HepG2 (cell line): ENCODE results near the gene RSPRY1. TPM values are rescaled to one million over a fixed set of nuclear protein-coding genes. Genes with fewer than 3 reads are reported as not detected.

Experiments
- BRD4 ChIP-seq: sonication (generic); formaldehyde crosslinking; IDR thresholded peaks from 2 replicates; pipeline ENCODE4 v1.4.0; 2020; ENCODE audit warnings: missing genetic modification reagents
- CC2D1A ChIP-seq: sonication (generic); formaldehyde crosslinking; IDR thresholded peaks from 2 replicates; pipeline ENCODE4 v1.8.1; 2023; ENCODE audit warnings: mild to moderate bottlenecking, missing genetic modification reagents
- CEBPB ChIP-seq: IDR thresholded peaks from 2 replicates; pipeline ENCODE4 v1.6.1; 2011; ENCODE audit warnings: low read depth, low read length, improper control_type of control experiment, borderline replicate concordance
- ELF4 ChIP-seq: sonication (generic); formaldehyde crosslinking; IDR thresholded peaks from 2 replicates; pipeline ENCODE4 v1.5.0; 2020; ENCODE audit warnings: missing genetic modification reagents, mild to moderate bottlenecking, moderate library complexity, borderline replicate concordance
- HIVEP1 ChIP-seq: sonication (generic); formaldehyde crosslinking; IDR thresholded peaks from 2 replicates; pipeline ENCODE4 v1.4.0; 2020; ENCODE audit warnings: mild to moderate bottlenecking, missing genetic modification reagents
- HNRNPL ChIP-seq: fragments of 200-400 bp; formaldehyde crosslinking; IDR thresholded peaks from 2 replicates; pipeline ENCODE4 v1.6.1; 2017; ENCODE audit warnings: mild to moderate bottlenecking, low read depth, low read length
- IKZF4 ChIP-seq: sonication (generic); formaldehyde crosslinking; IDR thresholded peaks from 2 replicates; pipeline ENCODE4 v1.5.1; 2020; ENCODE audit warnings: borderline replicate concordance, mild to moderate bottlenecking, low read depth, missing genetic modification reagents; ENCODE audit errors: not compliant biosample characterization
- JUND ChIP-seq: sonication (generic); formaldehyde crosslinking; IDR thresholded peaks from 2 replicates; pipeline ENCODE4 v1.8.0; 2022; ENCODE audit warnings: mild to moderate bottlenecking, missing genetic modification reagents
- NCOA2 ChIP-seq: sonication (generic); formaldehyde crosslinking; IDR thresholded peaks from 2 replicates; pipeline ENCODE4 v1.8.0; 2022; ENCODE audit warnings: inconsistent platforms
- NFE2L2 ChIP-seq: fragments of 150-350 bp; IDR thresholded peaks from 2 replicates; pipeline ENCODE4 v1.6.1; 2014; ENCODE audit warnings: low read length
- PRDM15 ChIP-seq: sonication (generic); formaldehyde crosslinking; IDR thresholded peaks from 2 replicates; pipeline ENCODE4 v1.4.0; 2020; ENCODE audit warnings: missing genetic modification reagents
- SMAD3 ChIP-seq: sonication (generic); formaldehyde crosslinking; IDR thresholded peaks from 2 replicates; pipeline ENCODE4 v1.4.0; 2020; ENCODE audit warnings: missing genetic modification reagents
- TBX3 ChIP-seq: fragments of 450-650 bp; IDR thresholded peaks from 2 replicates; pipeline ENCODE4 v1.6.1; 2017; ENCODE audit warnings: antibody characterized with exemption, mild to moderate bottlenecking, inconsistent platforms, borderline replicate concordance
- ZKSCAN8 ChIP-seq: IDR thresholded peaks from 2 replicates; pipeline ENCODE4 v1.6.1; 2016; ENCODE audit warnings: borderline replicate concordance, missing genetic modification reagents, missing compliant biosample characterization
- ZNF160 ChIP-seq: sonication (generic); formaldehyde crosslinking; IDR thresholded peaks from 2 replicates; pipeline ENCODE4 v1.8.0; 2022; ENCODE audit warnings: mild to moderate bottlenecking, inconsistent platforms, missing genetic modification reagents
- ZNF781 ChIP-seq: sonication (generic); formaldehyde crosslinking; IDR thresholded peaks from 2 replicates; pipeline ENCODE4 v1.5.1; 2020; ENCODE audit warnings: borderline replicate concordance, mild to moderate bottlenecking, missing genetic modification reagents; ENCODE audit errors: not compliant biosample characterization
- ZSCAN20 ChIP-seq: sonication (generic); formaldehyde crosslinking; IDR thresholded peaks from 2 replicates; pipeline ENCODE4 v1.4.0; 2020; ENCODE audit warnings: missing genetic modification reagents, mild to moderate bottlenecking, borderline replicate concordance
- polyA plus RNA-seq, 8 experiments: library from polyadenylated mRNA; depleted of rRNA in 3 of 8; stranded (reverse) in 7 of 8; unstranded in 1 of 8; fragments of >200 nt; fragmentation: Illumina TruSeq in 4 of 8; extraction: Trizol in 4 of 8; gene quantifications; 2 replicates each; pipeline versions ENCODE4 v1.2.1 to v1.2.3, GENCODE V29; 2011 to 2016; ENCODE audit warnings: low read depth in 4 of 8, missing spikeins in 1 of 8, mixed read lengths in 1 of 8; ENCODE audit not compliant: insufficient read depth in 1 of 8
- total RNA-seq, 5 experiments: library from RNA; depleted of rRNA; stranded (reverse); fragments of >200 nt; fragmentation: Illumina TruSeq; extraction: Trizol; gene quantifications; 2 replicates each; pipeline ENCODE4 v1.2.3, GENCODE V29; 2016; ENCODE audit warnings: low read depth in 1 of 5
- TF ChIP-seq, protein P1 (sequence below): sonication (generic); formaldehyde crosslinking; IDR thresholded peaks from 2 replicates; pipeline ENCODE4 v1.5.0; 2020; ENCODE audit warnings: mild to moderate bottlenecking, missing genetic modification reagents
- TF ChIP-seq, protein P2 (sequence below): sonication (generic); formaldehyde crosslinking; IDR thresholded peaks from 2 replicates; pipeline ENCODE4 v1.4.0; 2020; ENCODE audit warnings: missing genetic modification reagents
- TF ChIP-seq, protein P3 (sequence below): fragments of 450-650 bp; IDR thresholded peaks from 2 replicates; pipeline ENCODE4 v1.6.1; 2017; ENCODE audit warnings: mild to moderate bottlenecking

RSPRY1 gene
- total and polyA plus RNA-seq, 2 of the 13 experiments (the other 11 are each of a cell fraction or from before 2014, with no cell fraction given) = 53.4 to 61.0 TPM

DNA sequence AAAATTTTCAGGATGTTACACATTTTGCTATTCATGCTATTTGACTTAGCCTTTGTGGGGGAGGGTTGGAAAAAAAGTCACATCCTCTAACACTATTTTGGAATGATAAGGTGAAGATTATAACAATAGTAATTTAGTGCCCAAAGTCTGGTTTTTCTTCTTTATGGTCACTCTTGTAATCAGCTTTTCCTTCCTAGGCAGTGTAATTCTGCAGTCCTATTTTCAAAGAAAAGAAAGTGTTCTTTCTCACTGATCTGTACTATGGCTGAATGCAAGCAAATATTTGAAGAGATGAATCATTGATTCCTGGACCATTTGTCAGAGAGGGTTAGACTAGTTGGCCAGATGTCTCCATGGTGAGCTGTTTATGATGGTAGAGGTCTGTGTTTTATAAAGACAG is 8.4 kb downstream of the RSPRY1 start (continued):
- TF ChIP-seq, protein P1, sequence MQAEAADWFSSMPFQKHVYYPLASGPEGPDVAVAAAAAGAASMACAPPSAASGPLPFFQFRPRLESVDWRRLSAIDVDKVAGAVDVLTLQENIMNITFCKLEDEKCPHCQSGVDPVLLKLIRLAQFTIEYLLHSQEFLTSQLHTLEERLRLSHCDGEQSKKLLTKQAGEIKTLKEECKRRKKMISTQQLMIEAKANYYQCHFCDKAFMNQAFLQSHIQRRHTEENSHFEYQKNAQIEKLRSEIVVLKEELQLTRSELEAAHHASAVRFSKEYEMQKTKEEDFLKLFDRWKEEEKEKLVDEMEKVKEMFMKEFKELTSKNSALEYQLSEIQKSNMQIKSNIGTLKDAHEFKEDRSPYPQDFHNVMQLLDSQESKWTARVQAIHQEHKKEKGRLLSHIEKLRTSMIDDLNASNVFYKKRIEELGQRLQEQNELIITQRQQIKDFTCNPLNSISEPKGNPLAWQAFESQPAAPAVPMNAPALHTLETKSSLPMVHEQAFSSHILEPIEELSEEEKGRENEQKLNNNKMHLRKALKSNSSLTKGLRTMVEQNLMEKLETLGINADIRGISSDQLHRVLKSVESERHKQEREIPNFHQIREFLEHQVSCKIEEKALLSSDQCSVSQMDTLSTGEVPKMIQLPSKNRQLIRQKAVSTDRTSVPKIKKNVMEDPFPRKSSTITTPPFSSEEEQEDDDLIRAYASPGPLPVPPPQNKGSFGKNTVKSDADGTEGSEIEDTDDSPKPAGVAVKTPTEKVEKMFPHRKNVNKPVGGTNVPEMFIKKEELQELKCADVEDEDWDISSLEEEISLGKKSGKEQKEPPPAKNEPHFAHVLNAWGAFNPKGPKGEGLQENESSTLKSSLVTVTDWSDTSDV = no peak
- TF ChIP-seq NCOA2 (CRISPR knock-in tag) (peak; percentile 78), NFE2L2 (no peak), PRDM15 (CRISPR knock-in tag) (no peak), TBX3 (peak; percentile 32; the same call in 1 of the 2 replicates), IKZF4 (CRISPR knock-in tag) (no peak), CEBPB (no peak), ZNF160 (no peak), CC2D1A (no peak), HNRNPL (no peak), JUND (CRISPR knock-in tag) (peak; percentile 96), ZKSCAN8 (CRISPR knock-in tag) (peak; percentile 88; the same call in 1 of the 2 replicates), ZSCAN20 (CRISPR knock-in tag) (no peak), BRD4 (CRISPR knock-in tag) (no peak), SMAD3 (CRISPR knock-in tag) (no peak), ZNF781 (CRISPR knock-in tag) (no peak), HIVEP1 (no peak), ELF4 (CRISPR knock-in tag) (no peak)
- TF ChIP-seq, protein P2, sequence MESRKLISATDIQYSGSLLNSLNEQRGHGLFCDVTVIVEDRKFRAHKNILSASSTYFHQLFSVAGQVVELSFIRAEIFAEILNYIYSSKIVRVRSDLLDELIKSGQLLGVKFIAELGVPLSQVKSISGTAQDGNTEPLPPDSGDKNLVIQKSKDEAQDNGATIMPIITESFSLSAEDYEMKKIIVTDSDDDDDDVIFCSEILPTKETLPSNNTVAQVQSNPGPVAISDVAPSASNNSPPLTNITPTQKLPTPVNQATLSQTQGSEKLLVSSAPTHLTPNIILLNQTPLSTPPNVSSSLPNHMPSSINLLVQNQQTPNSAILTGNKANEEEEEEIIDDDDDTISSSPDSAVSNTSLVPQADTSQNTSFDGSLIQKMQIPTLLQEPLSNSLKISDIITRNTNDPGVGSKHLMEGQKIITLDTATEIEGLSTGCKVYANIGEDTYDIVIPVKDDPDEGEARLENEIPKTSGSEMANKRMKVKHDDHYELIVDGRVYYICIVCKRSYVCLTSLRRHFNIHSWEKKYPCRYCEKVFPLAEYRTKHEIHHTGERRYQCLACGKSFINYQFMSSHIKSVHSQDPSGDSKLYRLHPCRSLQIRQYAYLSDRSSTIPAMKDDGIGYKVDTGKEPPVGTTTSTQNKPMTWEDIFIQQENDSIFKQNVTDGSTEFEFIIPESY (CRISPR knock-in tag) = no peak
- TF ChIP-seq, protein P3, sequence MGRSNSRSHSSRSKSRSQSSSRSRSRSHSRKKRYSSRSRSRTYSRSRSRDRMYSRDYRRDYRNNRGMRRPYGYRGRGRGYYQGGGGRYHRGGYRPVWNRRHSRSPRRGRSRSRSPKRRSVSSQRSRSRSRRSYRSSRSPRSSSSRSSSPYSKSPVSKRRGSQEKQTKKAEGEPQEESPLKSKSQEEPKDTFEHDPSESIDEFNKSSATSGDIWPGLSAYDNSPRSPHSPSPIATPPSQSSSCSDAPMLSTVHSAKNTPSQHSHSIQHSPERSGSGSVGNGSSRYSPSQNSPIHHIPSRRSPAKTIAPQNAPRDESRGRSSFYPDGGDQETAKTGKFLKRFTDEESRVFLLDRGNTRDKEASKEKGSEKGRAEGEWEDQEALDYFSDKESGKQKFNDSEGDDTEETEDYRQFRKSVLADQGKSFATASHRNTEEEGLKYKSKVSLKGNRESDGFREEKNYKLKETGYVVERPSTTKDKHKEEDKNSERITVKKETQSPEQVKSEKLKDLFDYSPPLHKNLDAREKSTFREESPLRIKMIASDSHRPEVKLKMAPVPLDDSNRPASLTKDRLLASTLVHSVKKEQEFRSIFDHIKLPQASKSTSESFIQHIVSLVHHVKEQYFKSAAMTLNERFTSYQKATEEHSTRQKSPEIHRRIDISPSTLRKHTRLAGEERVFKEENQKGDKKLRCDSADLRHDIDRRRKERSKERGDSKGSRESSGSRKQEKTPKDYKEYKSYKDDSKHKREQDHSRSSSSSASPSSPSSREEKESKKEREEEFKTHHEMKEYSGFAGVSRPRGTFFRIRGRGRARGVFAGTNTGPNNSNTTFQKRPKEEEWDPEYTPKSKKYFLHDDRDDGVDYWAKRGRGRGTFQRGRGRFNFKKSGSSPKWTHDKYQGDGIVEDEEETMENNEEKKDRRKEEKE = no peak
